ENCODE measurements around the gene ELN. TPM values are rescaled to one million over a fixed set of nuclear protein-coding genes. Genes with fewer than 3 reads are reported as not detected.
"Not testable (repeated sequence)": the region's sequence is repeated elsewhere in the genome, so short reads cannot be mapped to it uniquely, and the experiment has no call there.

The ELN gene
- total RNA-seq = not detected

DNA sequence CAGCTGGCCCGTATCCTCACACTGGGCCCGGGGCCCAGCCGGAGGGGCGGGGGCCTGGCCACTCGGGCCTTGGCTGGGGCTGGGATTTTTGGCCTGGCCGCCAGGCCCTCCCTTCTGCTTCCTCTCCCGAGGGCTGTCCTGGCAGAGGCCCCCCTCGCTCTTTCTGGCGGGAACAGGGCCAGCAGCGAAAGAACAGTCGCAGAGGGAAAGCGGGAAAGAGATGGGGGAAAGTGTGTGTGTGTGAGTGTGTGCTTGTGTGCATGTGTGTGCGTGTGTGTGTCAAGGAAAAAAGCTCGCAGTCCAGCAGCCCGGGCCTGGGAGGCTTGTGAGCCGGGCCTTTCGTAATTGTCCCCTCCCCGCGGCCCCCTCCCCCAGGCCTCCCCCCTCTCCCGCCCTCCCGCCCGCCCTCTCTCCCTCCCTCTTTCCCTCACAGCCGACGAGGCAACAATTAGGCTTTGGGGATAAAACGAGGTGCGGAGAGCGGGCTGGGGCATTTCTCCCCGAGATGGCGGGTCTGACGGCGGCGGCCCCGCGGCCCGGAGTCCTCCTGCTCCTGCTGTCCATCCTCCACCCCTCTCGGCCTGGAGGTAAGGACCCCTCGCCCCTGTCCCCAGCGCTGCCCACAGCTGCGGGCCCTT lies at the start of gene ELN:
Gene ELN, plus strand, starts transcription at position 491 of the 638 bp plus-strand sequence. Its CDS starts 15 bp downstream, at position 506.
- Mint-ChIP-seq H3K4me1 (peaks cover 8% of the 10 kb centered on the region), H3K27ac (no peak within 1 kb of the TSS), H3K9me3 (no peaks in the 10 kb centered on the region), H3K4me3 (no peak within 1 kb of the TSS), H3K36me3 (no peaks in the 10 kb centered on the region), H3K27me3 (peaks cover 67% of the 10 kb centered on the region)
- no peak for DNase-seq

DNA sequence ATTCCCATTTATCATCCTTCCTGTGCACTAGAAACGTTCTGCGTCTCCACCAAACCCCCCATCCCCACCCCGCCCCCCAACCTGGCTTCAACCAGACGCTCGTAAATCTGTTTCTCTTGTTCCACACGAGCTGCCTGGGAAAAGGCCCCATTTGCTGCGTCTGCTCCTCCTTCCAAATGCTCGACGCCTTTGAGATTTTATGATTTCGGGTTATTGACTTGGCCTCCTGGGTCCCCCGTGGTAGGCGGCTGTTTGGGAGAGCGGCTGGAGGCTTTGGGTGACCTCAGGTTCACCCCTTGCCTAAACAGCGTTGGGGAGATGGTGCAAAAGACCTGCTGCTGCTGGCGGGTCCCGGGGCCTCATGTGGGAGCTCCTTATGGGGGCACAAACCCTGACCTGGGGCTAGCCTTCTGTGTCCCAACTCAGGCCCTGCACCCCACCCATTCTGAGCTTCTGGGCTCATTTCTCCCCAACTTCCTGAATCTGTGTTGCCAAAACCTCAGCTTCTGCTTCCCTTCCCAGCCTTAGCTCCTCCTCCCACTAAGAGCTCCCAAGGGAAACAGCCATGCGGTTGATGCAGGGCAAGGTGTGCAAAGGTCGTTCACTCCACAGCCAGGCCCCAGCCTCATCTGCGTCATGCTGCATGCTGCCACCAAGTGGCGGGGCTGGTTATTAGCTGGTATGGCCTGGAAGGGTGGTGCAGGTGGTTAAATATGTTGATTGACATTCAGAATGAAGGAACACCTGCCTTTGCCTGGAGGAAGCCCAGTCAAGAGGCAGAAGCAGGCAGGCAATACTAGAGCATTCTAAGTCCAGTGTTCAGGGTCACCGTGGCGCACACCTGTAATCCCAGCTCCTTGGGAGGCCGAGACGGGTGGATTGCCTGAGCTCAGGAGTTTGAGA lies 49.1 kb upstream of the ELN start:
- DNase-seq = peak; percentile 30
- Mint-ChIP-seq H3K27me3 (peaks cover 11% of the 10 kb centered on the region), H3K27ac (no peak overlapping the region), H3K36me3 (no peaks in the 10 kb centered on the region), H3K4me3 (no peak overlapping the region), H3K9me3 (no peaks in the 10 kb centered on the region), H3K4me1 (no peaks in the 10 kb centered on the region)

DNA sequence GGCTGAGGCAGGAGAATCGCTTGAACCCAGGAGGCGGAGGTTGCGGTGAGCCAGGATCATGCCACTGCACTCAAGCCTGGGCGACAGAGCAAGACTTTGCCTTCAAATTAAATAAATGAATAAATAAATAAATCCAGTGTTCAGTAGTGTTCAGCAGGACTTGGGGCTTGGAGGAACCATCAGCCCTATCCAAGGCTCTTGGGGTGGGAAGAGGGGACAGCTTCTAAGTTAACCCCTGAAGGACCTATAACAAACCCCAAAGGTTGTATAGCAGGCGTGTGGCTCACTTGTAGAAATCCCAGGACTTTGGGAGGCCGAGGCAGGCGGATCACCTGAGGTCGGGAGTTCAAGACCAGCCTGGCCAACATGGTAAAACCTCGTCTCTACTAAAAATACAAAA lies 48.3 kb upstream of the ELN start:
- H3K27me3 Mint-ChIP-seq = peaks cover 11% of the 10 kb centered on the region
- H3K27ac Mint-ChIP-seq, H3K4me1 Mint-ChIP-seq: not testable (repeated sequence)

DNA sequence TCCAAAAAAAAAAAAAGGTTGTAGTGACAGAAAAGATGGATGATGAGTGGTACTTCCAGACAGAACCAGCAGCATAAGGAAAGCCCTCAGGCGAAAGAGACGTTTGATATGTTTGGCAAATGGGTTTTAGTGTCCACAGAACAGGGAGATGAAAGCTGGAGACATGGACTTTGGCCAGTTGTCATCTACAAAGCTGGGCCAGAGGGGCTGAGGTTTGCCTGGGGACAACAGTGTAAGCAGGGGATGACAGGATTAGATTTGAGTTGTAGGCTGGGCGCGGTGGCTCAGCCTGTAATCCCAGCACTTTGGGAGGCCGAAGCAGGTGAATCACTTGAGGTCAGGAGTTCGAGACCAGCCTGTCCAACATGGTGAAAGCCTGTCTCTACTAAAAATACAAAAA lies 47.8 kb upstream of the ELN start:
- Mint-ChIP-seq H3K4me1 (no peaks in the 10 kb centered on the region), H3K27me3 (peaks cover 11% of the 10 kb centered on the region), H3K27ac (no peak overlapping the region), H3K9me3 (no peaks in the 10 kb centered on the region), H3K36me3 (no peaks in the 10 kb centered on the region), H3K4me3 (no peak overlapping the region)
- DNase-seq = no peak

More for the DNA sequence above, 48.3 kb upstream of the ELN start:
- H3K9me3 Mint-ChIP-seq, H3K4me3 Mint-ChIP-seq, DNase-seq, H3K36me3 Mint-ChIP-seq: not testable (repeated sequence)

DNA sequence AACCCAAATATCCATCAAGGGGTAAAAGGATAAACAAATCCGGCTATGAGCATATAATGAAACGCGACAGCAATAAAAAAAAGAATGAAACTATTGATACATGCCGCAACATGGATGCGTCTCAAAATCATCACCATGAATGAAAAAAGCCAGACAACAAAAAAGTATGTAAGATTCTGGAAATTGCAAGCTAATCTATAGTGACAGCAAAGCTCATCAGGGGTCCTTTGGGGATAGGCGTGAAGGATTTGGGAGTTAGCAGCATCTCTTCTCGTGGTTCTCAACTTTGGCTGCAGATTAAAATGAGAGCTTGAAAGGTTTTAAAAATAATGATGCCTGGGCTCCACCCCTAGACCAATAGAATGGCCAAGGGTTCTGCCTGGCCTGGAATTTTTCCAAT lies 46.0 kb upstream of the ELN start:
- peaks cover 11% of the 10 kb centered on the region for H3K27me3 Mint-ChIP-seq
- no peaks in the 10 kb centered on the region for H3K36me3 Mint-ChIP-seq
- no peak for DNase-seq
- H3K4me1 Mint-ChIP-seq = no peaks in the 10 kb centered on the region
- no peaks in the 10 kb centered on the region for H3K9me3 Mint-ChIP-seq
- no peak overlapping the region for H3K27ac Mint-ChIP-seq
- H3K4me3 Mint-ChIP-seq = no peak overlapping the region

DNA sequence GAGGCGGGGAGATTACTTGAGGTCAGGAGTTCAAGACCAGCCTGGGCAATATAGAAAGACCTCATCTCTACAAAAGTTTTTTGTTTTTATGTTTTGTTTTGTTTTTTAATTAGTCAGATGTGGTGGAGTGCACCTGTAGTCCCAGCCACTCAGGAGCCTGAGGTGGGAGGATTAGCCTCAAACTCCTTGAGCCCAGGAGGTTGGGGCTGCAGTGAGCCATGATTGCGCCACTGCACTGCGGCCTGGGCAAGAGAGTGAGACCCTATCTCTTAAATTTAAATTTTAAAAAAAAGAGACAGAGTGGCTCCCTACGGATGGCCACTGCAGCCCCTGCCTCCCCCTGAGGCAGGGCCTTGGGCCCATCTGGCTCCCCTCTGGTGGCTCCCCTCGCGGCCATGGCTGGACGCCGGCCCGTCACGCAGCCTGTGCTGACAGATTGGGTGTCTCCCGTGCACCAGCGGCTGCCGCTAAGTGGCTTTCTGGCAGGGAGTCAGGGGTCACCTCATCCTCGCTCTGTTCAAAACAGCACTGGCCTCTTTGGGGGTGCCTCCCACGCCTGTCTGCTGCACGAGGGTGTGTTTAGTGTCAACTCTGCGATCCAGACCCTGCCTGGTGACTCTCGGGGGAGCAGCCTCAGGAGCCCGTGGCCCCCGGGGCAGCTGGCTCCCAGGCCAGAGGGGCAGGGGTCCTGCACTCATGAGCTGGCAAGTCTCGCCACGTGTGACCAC lies 44.4 kb upstream of the ELN start:
- H3K27me3 Mint-ChIP-seq = peaks cover 11% of the 10 kb centered on the region
- no peaks in the 10 kb centered on the region for H3K36me3 Mint-ChIP-seq
- H3K9me3 Mint-ChIP-seq = no peaks in the 10 kb centered on the region
- no peak overlapping the region for H3K4me3 Mint-ChIP-seq
- no peaks in the 10 kb centered on the region for H3K4me1 Mint-ChIP-seq
- DNase-seq = no peak
- H3K27ac Mint-ChIP-seq = no peak overlapping the region

DNA sequence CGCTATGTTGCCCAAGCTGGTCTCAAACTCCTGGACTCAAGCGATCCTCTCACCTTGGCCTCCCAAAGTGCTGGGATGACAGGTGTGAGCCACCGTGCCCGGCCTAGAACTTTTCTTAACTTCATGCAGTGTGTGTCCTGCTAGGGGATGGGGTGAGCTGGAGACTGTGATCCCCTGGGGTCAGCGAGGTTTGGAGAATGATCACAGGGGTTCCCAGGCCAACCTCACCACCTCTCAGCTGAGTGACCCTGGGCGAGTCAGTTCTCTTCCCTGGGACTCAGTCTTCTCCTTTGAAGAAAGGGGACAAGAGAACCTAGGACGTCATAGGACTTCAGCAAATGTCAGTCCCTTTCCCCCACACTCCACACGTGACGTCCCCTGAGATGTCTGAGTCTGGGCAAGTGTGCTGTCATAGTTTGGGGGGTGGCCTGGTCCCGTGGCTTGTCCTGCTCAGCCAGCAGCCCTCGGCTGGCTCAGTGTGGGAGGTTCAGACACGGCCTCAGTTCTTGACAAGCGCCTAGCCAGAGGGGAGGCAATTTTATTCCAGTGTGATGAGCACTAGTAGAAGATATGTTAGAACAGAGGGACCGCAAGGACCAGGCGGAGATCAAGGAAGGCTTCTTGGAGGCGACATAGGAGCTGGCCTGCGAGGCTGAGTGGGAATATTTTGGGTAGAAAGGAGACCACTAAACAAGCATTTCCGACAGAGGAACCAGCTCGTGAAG lies 43.3 kb upstream of the ELN start:
- Mint-ChIP-seq H3K9me3 (no peaks in the 10 kb centered on the region), H3K4me1 (no peaks in the 10 kb centered on the region), H3K27me3 (peaks cover 11% of the 10 kb centered on the region), H3K4me3 (no peak overlapping the region), H3K36me3 (no peaks in the 10 kb centered on the region), H3K27ac (no peak overlapping the region)
- no peak for DNase-seq

DNA sequence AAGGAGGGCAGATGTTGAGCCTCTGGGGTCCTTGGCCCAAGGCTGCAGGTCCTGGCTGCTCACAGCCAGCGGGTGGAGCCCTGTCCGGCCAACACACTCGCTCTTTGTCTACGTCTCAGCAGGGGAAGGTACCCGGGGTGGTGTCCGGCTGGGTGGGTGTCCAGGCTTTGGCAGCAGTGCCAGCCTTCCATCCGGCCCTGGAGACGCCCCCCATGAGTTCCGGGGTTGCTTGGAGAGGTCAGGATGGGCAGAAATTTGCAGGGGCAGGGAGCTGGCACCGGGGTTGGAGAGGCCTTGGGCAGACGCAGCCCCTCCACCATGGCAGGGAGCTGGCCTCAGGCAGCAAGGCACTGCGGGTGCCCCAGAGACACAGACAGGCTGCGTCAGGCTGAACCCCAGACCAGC lies 42.2 kb upstream of the ELN start:
- Mint-ChIP-seq H3K4me1 (no peaks in the 10 kb centered on the region), H3K27ac (no peak overlapping the region), H3K9me3 (no peaks in the 10 kb centered on the region), H3K4me3 (no peak overlapping the region), H3K27me3 (peaks cover 6% of the 10 kb centered on the region), H3K36me3 (no peaks in the 10 kb centered on the region)
- DNase-seq = no peak

DNA sequence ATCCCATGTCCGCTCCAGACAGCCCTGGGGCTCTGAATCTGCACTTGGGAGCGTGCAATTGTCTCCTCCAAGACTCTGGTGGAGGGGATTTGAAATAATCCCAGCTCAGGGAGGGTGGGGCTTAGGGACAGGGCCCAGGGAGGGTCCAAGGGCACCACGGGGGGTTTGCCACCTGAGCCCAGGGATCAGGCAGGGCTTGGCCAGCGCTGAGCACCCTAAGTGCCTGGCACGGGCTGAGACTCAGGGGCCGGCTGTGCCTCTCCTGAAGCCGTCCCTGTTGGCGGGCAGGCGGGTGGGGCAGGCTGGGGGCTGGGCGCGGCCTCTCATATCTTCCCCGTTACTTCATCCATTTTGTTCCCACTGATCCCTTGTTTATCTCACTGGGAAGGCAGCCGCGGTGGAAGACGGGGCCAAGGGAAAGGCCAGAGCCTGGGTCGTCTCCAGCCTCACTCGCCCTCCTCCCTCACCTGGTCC lies 41.8 kb upstream of the ELN start:
- H3K36me3 Mint-ChIP-seq = no peaks in the 10 kb centered on the region
- no peak overlapping the region for H3K27ac Mint-ChIP-seq
- H3K4me3 Mint-ChIP-seq = no peak overlapping the region
- no peak for DNase-seq
- H3K9me3 Mint-ChIP-seq = no peaks in the 10 kb centered on the region
- H3K27me3 Mint-ChIP-seq = peaks cover 1% of the 10 kb centered on the region
- no peaks in the 10 kb centered on the region for H3K4me1 Mint-ChIP-seq

DNA sequence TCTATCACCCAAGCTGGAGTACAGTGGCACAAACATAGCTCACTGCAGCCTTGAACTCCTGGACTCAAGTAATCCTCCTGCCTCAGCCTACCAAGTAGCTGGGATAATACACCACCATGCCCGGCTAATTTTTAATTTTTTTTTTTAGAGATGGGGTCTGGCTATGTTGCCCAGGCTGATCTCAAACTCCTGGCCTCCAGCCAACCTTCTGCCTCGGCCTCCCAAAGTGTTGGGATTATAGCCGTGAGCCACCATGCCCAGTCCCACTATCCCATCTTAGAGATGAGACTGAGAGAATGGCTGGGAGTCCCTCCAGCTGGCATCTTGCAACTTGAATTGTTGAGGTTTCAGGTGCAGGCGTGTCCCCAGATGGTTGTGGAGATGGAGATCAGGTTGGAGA lies 40.7 kb upstream of the ELN start:
- H3K36me3 Mint-ChIP-seq = no peaks in the 10 kb centered on the region
- no peak overlapping the region for H3K4me3 Mint-ChIP-seq
- no peaks in the 10 kb centered on the region for H3K27me3 Mint-ChIP-seq
- no peak for DNase-seq
- no peaks in the 10 kb centered on the region for H3K4me1 Mint-ChIP-seq
- H3K9me3 Mint-ChIP-seq = no peaks in the 10 kb centered on the region
- no peak overlapping the region for H3K27ac Mint-ChIP-seq

DNA sequence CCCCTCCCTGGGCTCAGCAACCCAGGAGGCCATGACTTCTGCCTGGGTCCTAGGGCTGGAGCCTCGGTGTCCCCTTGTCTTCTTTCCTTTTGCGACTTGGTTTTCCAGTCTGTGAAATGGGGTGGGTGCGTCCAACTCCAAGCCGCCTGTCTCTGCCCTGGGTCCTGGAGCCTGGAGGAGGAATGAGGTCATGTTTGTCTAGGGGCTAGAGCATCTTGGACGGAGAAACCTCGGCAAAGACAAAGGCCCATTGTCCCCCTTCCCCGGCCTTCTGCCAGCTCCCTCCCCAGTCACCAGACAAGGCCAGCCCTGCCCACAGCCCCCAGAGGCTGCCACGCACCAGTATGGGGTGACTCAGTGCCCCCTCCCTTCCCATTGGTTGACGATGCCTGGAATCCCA lies 39.8 kb upstream of the ELN start:
- H3K4me3 Mint-ChIP-seq = no peak overlapping the region
- H3K27ac Mint-ChIP-seq = no peak overlapping the region
- H3K4me1 Mint-ChIP-seq = no peaks in the 10 kb centered on the region
- DNase-seq = no peak
- no peaks in the 10 kb centered on the region for H3K27me3 Mint-ChIP-seq
- H3K9me3 Mint-ChIP-seq = no peaks in the 10 kb centered on the region
- H3K36me3 Mint-ChIP-seq = no peaks in the 10 kb centered on the region

DNA sequence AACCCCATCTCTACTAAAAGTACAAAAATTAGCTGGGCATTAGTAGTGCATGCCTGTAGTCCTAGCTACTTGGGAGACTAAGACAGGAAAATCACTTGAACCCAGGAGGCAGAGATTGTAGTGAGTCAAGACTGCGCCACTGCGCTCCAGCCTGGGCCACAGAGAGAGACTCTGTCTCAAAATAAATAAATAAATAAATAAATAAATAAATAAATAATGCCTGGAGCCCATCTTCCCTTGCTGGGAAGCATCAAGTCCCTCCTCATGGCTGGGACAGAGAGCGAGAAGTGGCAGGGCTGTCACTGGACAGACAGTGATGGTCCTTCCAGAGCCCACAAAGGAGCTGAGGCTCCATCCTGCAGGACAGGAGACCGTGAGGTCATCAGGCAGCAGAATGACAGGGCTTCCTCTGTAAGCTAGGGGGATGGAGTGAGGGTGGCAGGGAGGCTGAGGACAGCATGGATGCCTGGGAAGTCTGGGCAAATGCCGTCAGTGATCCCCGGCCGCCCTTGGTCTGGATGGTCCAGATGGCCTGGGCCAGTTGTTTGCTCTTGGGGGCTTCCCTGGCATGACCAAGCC lies 36.4 kb upstream of the ELN start:
- H3K36me3 Mint-ChIP-seq = no peaks in the 10 kb centered on the region
- DNase-seq = no peak
- H3K4me3 Mint-ChIP-seq = no peak overlapping the region
- H3K27ac Mint-ChIP-seq = no peak overlapping the region
- no peaks in the 10 kb centered on the region for H3K4me1 Mint-ChIP-seq
- peaks cover 13% of the 10 kb centered on the region for H3K9me3 Mint-ChIP-seq
- H3K27me3 Mint-ChIP-seq = no peaks in the 10 kb centered on the region

DNA sequence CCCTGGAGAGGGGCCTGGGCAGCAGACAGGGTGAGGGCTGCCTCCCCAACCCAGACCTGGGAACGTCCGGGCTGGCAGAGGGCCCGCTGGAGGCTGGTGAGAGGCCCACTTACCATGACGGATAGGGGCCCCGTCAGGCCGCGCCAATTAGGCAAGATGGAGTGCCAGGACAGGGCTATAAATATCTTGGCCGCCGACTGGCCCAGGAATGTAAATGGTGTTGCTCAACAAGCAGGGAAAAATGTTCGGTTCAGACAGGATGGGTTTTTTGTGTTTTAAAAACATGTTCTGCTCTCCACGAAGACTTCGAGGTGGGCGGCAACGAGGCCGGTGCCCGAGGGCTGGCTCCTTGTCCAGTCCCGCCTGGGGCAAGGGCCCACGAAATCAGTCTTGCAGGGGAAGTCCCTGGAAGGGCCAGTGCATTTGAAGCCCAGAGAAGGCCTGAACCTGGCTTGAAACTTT lies 35.8 kb upstream of the ELN start:
- Mint-ChIP-seq H3K9me3 (peaks cover 13% of the 10 kb centered on the region), H3K27ac (no peak overlapping the region), H3K4me1 (no peaks in the 10 kb centered on the region), H3K36me3 (no peaks in the 10 kb centered on the region), H3K27me3 (peaks cover 3% of the 10 kb centered on the region), H3K4me3 (no peak overlapping the region)
- no peak for DNase-seq

DNA sequence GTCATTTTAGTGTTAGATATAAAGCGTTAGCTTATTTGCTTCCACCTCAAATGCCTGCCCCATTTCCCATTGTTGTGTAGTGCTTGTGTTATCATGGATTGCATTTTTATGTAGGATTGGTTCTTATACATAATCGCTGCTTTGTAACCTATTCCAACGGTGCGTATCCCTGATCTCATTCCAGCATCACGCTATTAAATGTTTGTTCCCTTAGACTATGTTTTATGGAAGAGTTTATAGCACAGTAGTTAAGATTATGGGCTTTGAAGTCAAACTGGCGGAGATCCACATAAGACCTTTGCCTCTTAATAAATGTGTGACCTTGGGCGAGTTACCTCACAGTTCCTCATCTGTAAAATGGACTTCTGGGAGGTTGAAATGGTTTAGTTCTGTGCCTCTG lies 34.0 kb upstream of the ELN start:
- no peak overlapping the region for H3K4me3 Mint-ChIP-seq
- no peak for DNase-seq
- peaks cover 5% of the 10 kb centered on the region for H3K27me3 Mint-ChIP-seq
- peaks cover 13% of the 10 kb centered on the region for H3K9me3 Mint-ChIP-seq
- no peaks in the 10 kb centered on the region for H3K4me1 Mint-ChIP-seq
- H3K36me3 Mint-ChIP-seq = no peaks in the 10 kb centered on the region
- H3K27ac Mint-ChIP-seq = no peak overlapping the region
